Endometrial microvascular endothelial cells (primary cell): ENCODE measurements around the gene OR5AR1. TPM values are rescaled to one million over a fixed set of nuclear protein-coding genes. Genes with fewer than 3 reads are reported as not detected.

Source experiments
- total RNA-seq: library from RNA; depleted of rRNA; stranded (reverse); fragments of >200 nt; gene quantifications from one replicate; pipeline ENCODE4 v1.2.3, GENCODE V29; 2015; ENCODE audit errors: inconsistent ontology term

OR5AR1 gene
- total RNA-seq, 1 donor from 2014 or later = not detected

Other genes with a start within 250 kb of the OR5AR1 start
- gene OR5M3, start 190.3 kb upstream of the OR5AR1 start, total RNA-seq = not detected
- gene OR5M8, start 172.3 kb upstream of the OR5AR1 start, total RNA-seq = not detected
- not detected for gene OR5M11, start 120.4 kb upstream of the OR5AR1 start, total RNA-seq
- not detected for gene OR5M10, start 86.0 kb upstream of the OR5AR1 start, total RNA-seq
- not detected for gene OR5M1, start 48.8 kb upstream of the OR5AR1 start, total RNA-seq
- gene OR5AP2, start 21.2 kb upstream of the OR5AR1 start, total RNA-seq = not detected
- gene OR9G1, start 35.4 kb downstream of the OR5AR1 start, total RNA-seq = not detected
- not detected for gene OR9G4, start 85.0 kb downstream of the OR5AR1 start, total RNA-seq